C4-2B (cell line): ENCODE data around the gene PPTC7.

Source experiments
- CTCF ChIP-seq: fragments of 450-650 bp; conservative IDR thresholded peaks from 2 replicates; pipeline ENCODE4 v1.5.1; 2017; ENCODE audit warnings: mild to moderate bottlenecking
- ZFX ChIP-seq: fragments of 450-650 bp; IDR thresholded peaks from 2 replicates; pipeline ENCODE4 v1.6.1; 2017

GRCh38 chr12:110578694-110579534, 4.2 kb downstream of the PPTC7 start:
- TF ChIP-seq CTCF, result no peak
- TF ChIP-seq ZFX, result no peak
